ENCODE results near the gene DPP4. TPM values are rescaled to one million over a fixed set of nuclear protein-coding genes. Genes with fewer than 3 reads are reported as not detected.

Gene DPP4
- total and polyA plus RNA-seq, 2 experiments from 2014 or later = 1.5 to 2.8 TPM

DNA sequence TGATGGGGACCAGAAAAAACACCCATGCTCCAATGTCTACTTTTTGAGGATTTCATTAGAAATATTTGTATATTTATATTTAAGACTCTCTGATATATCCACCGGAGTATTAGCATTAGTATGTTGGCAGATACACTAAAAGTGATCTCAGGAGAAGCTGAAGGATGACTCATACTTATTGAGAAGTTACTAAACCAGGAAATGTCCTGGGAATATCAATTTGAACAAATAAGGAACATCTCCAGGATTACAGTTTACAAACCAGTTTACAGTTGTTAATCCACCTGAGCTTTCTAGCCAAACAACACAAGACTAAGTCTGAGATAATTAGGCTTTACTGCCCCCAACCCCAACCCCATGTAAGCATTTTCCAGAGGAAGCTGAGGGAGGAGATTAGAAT is 16.1 kb upstream of the DPP4 start (continued):
- TF ChIP-seq, protein P1, sequence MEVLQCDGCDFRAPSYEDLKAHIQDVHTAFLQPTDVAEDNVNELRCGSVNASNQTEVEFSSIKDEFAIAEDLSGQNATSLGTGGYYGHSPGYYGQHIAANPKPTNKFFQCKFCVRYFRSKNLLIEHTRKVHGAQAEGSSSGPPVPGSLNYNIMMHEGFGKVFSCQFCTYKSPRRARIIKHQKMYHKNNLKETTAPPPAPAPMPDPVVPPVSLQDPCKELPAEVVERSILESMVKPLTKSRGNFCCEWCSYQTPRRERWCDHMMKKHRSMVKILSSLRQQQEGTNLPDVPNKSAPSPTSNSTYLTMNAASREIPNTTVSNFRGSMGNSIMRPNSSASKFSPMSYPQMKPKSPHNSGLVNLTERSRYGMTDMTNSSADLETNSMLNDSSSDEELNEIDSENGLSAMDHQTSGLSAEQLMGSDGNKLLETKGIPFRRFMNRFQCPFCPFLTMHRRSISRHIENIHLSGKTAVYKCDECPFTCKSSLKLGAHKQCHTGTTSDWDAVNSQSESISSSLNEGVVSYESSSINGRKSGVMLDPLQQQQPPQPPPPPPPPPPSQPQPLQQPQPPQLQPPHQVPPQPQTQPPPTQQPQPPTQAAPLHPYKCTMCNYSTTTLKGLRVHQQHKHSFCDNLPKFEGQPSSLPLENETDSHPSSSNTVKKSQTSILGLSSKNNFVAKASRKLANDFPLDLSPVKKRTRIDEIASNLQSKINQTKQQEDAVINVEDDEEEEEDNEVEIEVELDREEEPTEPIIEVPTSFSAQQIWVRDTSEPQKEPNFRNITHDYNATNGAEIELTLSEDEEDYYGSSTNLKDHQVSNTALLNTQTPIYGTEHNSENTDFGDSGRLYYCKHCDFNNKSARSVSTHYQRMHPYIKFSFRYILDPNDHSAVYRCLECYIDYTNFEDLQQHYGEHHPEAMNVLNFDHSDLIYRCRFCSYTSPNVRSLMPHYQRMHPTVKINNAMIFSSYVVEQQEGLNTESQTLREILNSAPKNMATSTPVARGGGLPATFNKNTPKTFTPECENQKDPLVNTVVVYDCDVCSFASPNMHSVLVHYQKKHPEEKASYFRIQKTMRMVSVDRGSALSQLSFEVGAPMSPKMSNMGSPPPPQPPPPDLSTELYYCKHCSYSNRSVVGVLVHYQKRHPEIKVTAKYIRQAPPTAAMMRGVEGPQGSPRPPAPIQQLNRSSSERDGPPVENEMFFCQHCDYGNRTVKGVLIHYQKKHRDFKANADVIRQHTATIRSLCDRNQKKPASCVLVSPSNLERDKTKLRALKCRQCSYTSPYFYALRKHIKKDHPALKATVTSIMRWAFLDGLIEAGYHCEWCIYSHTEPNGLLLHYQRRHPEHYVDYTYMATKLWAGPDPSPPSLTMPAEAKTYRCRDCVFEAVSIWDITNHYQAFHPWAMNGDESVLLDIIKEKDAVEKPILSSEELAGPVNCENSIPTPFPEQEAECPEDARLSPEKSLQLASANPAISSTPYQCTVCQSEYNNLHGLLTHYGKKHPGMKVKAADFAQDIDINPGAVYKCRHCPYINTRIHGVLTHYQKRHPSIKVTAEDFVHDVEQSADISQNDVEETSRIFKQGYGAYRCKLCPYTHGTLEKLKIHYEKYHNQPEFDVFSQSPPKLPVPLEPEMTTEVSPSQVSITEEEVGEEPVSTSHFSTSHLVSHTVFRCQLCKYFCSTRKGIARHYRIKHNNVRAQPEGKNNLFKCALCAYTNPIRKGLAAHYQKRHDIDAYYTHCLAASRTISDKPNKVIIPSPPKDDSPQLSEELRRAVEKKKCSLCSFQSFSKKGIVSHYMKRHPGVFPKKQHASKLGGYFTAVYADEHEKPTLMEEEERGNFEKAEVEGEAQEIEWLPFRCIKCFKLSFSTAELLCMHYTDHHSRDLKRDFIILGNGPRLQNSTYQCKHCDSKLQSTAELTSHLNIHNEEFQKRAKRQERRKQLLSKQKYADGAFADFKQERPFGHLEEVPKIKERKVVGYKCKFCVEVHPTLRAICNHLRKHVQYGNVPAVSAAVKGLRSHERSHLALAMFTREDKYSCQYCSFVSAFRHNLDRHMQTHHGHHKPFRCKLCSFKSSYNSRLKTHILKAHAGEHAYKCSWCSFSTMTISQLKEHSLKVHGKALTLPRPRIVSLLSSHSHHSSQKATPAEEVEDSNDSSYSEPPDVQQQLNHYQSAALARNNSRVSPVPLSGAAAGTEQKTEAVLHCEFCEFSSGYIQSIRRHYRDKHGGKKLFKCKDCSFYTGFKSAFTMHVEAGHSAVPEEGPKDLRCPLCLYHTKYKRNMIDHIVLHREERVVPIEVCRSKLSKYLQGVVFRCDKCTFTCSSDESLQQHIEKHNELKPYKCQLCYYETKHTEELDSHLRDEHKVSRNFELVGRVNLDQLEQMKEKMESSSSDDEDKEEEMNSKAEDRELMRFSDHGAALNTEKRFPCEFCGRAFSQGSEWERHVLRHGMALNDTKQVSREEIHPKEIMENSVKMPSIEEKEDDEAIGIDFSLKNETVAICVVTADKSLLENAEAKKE (CRISPR knock-in tag; IDR thresholded peaks at IDR 0.05) = no peak
- no peak for TF ChIP-seq JUNB (IDR thresholded peaks at IDR 0.05; ENCODE audit: unreplicated experiment)
- no peak for TF ChIP-seq CREB1 (CRISPR knock-in tag; IDR thresholded peaks at IDR 0.05; ENCODE audit: low read depth)
- TF ChIP-seq, protein P2, sequence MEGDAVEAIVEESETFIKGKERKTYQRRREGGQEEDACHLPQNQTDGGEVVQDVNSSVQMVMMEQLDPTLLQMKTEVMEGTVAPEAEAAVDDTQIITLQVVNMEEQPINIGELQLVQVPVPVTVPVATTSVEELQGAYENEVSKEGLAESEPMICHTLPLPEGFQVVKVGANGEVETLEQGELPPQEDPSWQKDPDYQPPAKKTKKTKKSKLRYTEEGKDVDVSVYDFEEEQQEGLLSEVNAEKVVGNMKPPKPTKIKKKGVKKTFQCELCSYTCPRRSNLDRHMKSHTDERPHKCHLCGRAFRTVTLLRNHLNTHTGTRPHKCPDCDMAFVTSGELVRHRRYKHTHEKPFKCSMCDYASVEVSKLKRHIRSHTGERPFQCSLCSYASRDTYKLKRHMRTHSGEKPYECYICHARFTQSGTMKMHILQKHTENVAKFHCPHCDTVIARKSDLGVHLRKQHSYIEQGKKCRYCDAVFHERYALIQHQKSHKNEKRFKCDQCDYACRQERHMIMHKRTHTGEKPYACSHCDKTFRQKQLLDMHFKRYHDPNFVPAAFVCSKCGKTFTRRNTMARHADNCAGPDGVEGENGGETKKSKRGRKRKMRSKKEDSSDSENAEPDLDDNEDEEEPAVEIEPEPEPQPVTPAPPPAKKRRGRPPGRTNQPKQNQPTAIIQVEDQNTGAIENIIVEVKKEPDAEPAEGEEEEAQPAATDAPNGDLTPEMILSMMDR (conservative IDR thresholded peaks at IDR 0.05; ENCODE audit: low read depth in 2 of 2) = no peak

- no peak for ATAC-seq
- no peaks in the 10 kb centered on the region for H3K36me3 Mint-ChIP-seq (ENCODE audit: low read depth)
- TF ChIP-seq, protein P1 (CRISPR knock-in tag; IDR thresholded peaks at IDR 0.05) = no peak
These were observed 12.9 kb upstream of the DPP4 start for GRCh38 chr2:162086904-162087303.

More at GRCh38 chr2:162086904-162087303, 12.9 kb upstream of the DPP4 start:
- Histone ChIP-seq H3K9me2 (ENCODE audit: insufficient read depth) (no peaks in the 10 kb centered on the region), H4K20me1 (replicated peaks; ENCODE audit: insufficient read depth) (no peaks in the 10 kb centered on the region), H3K27me3 (ENCODE audit: insufficient read depth) (no peaks in the 10 kb centered on the region), H3F3A (replicated peaks; ENCODE audit: low read depth) (no peaks in the 10 kb centered on the region), H3K4me2 (no peak overlapping the region), H3K27ac (ENCODE audit: low read depth) (no peak overlapping the region), H3K36me3 (ENCODE audit: insufficient read depth) (no peaks in the 10 kb centered on the region), H2AFZ (no peak overlapping the region), H3K4me3 (no peak overlapping the region), H3K4me1 (ENCODE audit: insufficient read depth) (no peaks in the 10 kb centered on the region), H3K79me2 (replicated peaks; ENCODE audit: insufficient read depth) (no peaks in the 10 kb centered on the region)
- H3K4me1 Mint-ChIP-seq = no peaks in the 10 kb centered on the region
- H3K27me3 Mint-ChIP-seq (ENCODE audit: insufficient read depth, low read depth, poor library complexity) = no peaks in the 10 kb centered on the region
- DNase-seq (ENCODE audit: low spot score) = no peak
- no peak overlapping the region for H3K27ac Mint-ChIP-seq
- H3K9me3 Mint-ChIP-seq = no peaks in the 10 kb centered on the region
- H3K4me3 Mint-ChIP-seq = no peak overlapping the region

Measured in GM23338 (cell line).